HEK293 (cell line): ENCODE results near the gene GABRD.

ENCODE experiments used
- CTCF ChIA-PET: fragments of 350-600 bp; formaldehyde crosslinking; extraction: SDS; loops from one replicate; lab custom pipeline; 2021; ENCODE audit warnings: antibody characterized with exemption; lab: Yijun Ruan, JAX
- POLR2A ChIA-PET: fragments of 300-600 bp; formaldehyde crosslinking; extraction: SDS; loops from one replicate; lab custom pipeline; 2020; ENCODE audit warnings: antibody characterized with exemption, inconsistent platforms; lab: Yijun Ruan, JAX
- H3K27ac ChIP-seq: fragments of 200-500 bp; sonication (Bioruptor generic); 2 replicates; pipeline ENCODE4 v1.5.1; 2014; ENCODE audit warnings: low read depth, low read length, control low read depth, inconsistent platforms; ENCODE audit errors: extremely low read depth
- H3K36me3 ChIP-seq, 2 experiments: fragments of 200-500 bp in 1 of 2; sonication (Bioruptor generic) in 1 of 2; 1 replicate in 1 of 2; 2 replicates in 1 of 2; pipeline ENCODE4 v1.5.1; 2014 to 2017; ENCODE audit warnings: inconsistent platforms in 2 of 2, low read length in 2 of 2; ENCODE audit not compliant: control insufficient read depth in 2 of 2, insufficient read depth in 1 of 2
- H3K4me1 ChIP-seq: fragments of 200-500 bp; sonication (Bioruptor generic); 2 replicates; pipeline ENCODE4 v1.5.1; 2014; ENCODE audit warnings: mild to moderate bottlenecking, low read length, inconsistent platforms; ENCODE audit not compliant: control insufficient read depth, insufficient read depth
- H3K4me3 ChIP-seq: 2 replicates; pipeline ENCODE4 v1.5.1; 2011; ENCODE audit warnings: low read depth, mild to moderate bottlenecking, control low read depth, low read length, moderate library complexity
- H3K9me3 ChIP-seq: fragments of 200-500 bp; sonication (Bioruptor generic); 2 replicates; pipeline ENCODE4 v1.5.1; 2014; ENCODE audit warnings: low read depth, low read length, inconsistent platforms; ENCODE audit not compliant: control insufficient read depth, insufficient read depth
- HOXC10 ChIP-seq: sonication (generic); formaldehyde crosslinking; IDR thresholded peaks from 2 replicates; pipeline ENCODE4 v1.8.1; 2023; ENCODE audit warnings: mild to moderate bottlenecking, missing genetic modification reagents
- KLF1 ChIP-seq: fragments of 450-650 bp; formaldehyde crosslinking; IDR thresholded peaks from 2 replicates; pipeline ENCODE4 v1.5.1; 2016; ENCODE audit warnings: missing biosample characterization, missing genetic modification characterization
- SCRT2 ChIP-seq: fragments of 450-650 bp; formaldehyde crosslinking; IDR thresholded peaks from 2 replicates; pipeline ENCODE4 v1.5.1; 2016; ENCODE audit warnings: missing biosample characterization, missing genetic modification characterization
- ZIC2 ChIP-seq: fragments of 450-650 bp; formaldehyde crosslinking; IDR thresholded peaks from 2 replicates; pipeline ENCODE4 v1.5.1; 2016; ENCODE audit warnings: missing biosample characterization, missing genetic modification characterization
- ZNF114 ChIP-seq: fragments of 450-650 bp; formaldehyde crosslinking; IDR thresholded peaks from 2 replicates; pipeline ENCODE4 v1.5.0; 2017; ENCODE audit warnings: missing biosample characterization, missing genetic modification characterization
- ZNF132 ChIP-seq: fragments of 450-650 bp; formaldehyde crosslinking; IDR thresholded peaks from 2 replicates; pipeline ENCODE4 v1.5.1; 2017; ENCODE audit warnings: missing biosample characterization, missing genetic modification characterization, borderline replicate concordance
- ZNF155 ChIP-seq: fragments of 450-650 bp; formaldehyde crosslinking; IDR thresholded peaks from 2 replicates; pipeline ENCODE4 v1.5.1; 2016; ENCODE audit warnings: missing biosample characterization, missing genetic modification characterization
- ZNF19 ChIP-seq: fragments of 450-650 bp; formaldehyde crosslinking; IDR thresholded peaks from 2 replicates; pipeline ENCODE4; 2016; ENCODE audit warnings: missing biosample characterization, missing genetic modification characterization, low read depth
- ZNF335 ChIP-seq: fragments of 450-650 bp; formaldehyde crosslinking; conservative IDR thresholded peaks from 2 replicates; pipeline ENCODE4 v1.5.1; 2016; ENCODE audit warnings: missing biosample characterization, missing genetic modification characterization
- ZNF354C ChIP-seq: fragments of 450-650 bp; formaldehyde crosslinking; IDR thresholded peaks from 2 replicates; pipeline ENCODE4 v1.5.1; 2016; ENCODE audit warnings: missing biosample characterization, missing genetic modification characterization, low read depth, borderline replicate concordance
- ZNF48 ChIP-seq: fragments of 450-650 bp; formaldehyde crosslinking; IDR thresholded peaks from 2 replicates; pipeline ENCODE4 v1.5.1; 2016; ENCODE audit warnings: missing biosample characterization, missing genetic modification characterization
- ZNF544 ChIP-seq: fragments of 450-650 bp; formaldehyde crosslinking; IDR thresholded peaks from 2 replicates; pipeline ENCODE4 v1.5.0; 2017; ENCODE audit warnings: missing biosample characterization, missing genetic modification characterization
- ZNF660 ChIP-seq: fragments of 450-650 bp; IDR thresholded peaks from 2 replicates; pipeline ENCODE4 v1.5.1; 2018; ENCODE audit warnings: missing biosample characterization, mild to moderate bottlenecking, missing genetic modification characterization
- TF ChIP-seq, protein P1 (sequence below): fragments of 450-650 bp; formaldehyde crosslinking; optimal IDR thresholded peaks from 2 replicates; pipeline ENCODE3; 2016; ENCODE audit warnings: missing biosample characterization, mild to moderate bottlenecking, missing genetic modification characterization
- TF ChIP-seq, protein P2 (sequence below): fragments of 450-650 bp; formaldehyde crosslinking; IDR thresholded peaks from 2 replicates; pipeline ENCODE4 v1.5.1; 2016; ENCODE audit warnings: missing biosample characterization, missing genetic modification characterization
- TF ChIP-seq, protein P3 (sequence below): fragments of 450-650 bp; formaldehyde crosslinking; IDR thresholded peaks from 2 replicates; pipeline ENCODE4 v1.5.1; 2017; ENCODE audit warnings: missing biosample characterization, missing genetic modification characterization

Gene GABRD

DNA sequence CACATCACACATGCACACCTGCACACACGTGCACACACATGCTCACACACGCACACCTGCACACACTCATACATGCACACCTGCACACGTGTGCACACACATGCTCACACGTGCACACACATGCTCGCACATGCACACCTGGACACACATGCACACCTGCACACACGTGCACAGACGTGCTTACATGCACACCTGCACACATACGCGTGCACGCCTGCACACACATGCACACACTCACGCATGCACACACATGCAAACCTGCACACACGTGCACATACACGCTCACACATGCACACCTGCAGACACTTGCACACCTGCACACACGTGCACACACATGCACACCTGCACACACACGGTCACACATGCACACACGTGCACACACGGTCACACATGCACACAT, 48.1 kb upstream of the GABRD start (continued):
- TF ChIP-seq, protein P1, sequence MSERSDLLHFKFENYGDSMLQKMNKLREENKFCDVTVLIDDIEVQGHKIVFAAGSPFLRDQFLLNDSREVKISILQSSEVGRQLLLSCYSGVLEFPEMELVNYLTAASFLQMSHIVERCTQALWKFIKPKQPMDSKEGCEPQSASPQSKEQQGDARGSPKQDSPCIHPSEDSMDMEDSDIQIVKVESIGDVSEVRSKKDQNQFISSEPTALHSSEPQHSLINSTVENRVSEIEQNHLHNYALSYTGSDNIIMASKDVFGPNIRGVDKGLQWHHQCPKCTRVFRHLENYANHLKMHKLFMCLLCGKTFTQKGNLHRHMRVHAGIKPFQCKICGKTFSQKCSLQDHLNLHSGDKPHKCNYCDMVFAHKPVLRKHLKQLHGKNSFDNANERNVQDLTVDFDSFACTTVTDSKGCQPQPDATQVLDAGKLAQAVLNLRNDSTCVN (tag by site-specific recombination) = peak; percentile 47

DNA sequence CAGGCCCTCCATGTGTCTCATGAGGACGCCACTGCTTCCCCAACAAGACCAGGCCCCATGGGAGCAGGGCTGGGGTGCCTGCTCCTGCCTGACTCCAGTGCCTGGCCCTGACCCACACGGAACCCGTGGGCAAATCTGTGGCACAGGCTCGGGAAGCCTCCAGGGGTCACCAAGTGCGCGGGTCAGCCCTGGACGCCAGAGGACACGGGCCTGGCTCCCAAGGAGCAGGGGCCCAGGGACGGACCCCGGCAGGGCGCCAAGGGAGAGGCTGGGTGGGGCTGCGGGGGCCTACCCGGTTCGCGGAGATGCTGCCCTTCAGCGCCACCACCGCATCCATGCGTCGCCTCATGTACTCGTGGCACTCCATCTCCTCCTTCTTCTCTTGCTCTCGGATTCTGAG, 47.5 kb upstream of the GABRD start:
- no peak overlapping the region for H3K27ac ChIP-seq
- POLR2A ChIA-PET = no interaction called here
- H3K4me3 ChIP-seq = no peak overlapping the region
- TF ChIP-seq ZNF354C (tag by site-specific recombination) (no peak), ZNF19 (tag by site-specific recombination) (no peak), HOXC10 (CRISPR knock-in tag) (no peak), ZNF114 (tag by site-specific recombination) (no peak)
- TF ChIP-seq, protein P2, sequence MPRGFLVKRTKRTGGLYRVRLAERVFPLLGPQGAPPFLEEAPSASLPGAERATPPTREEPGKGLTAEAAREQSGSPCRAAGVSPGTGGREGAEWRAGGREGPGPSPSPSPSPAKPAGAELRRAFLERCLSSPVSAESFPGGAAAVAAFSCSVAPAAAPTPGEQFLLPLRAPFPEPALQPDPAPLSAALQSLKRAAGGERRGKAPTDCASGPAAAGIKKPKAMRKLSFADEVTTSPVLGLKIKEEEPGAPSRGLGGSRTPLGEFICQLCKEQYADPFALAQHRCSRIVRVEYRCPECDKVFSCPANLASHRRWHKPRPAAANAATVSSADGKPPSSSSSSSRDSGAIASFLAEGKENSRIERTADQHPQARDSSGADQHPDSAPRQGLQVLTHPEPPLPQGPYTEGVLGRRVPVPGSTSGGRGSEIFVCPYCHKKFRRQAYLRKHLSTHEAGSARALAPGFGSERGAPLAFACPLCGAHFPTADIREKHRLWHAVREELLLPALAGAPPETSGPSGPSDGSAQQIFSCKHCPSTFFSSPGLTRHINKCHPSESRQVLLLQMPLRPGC = no peak
- H3K9me3 ChIP-seq = no peaks in the 10 kb centered on the region
- no peaks in the 10 kb centered on the region for H3K4me1 ChIP-seq
- H3K36me3 ChIP-seq = no peaks in the 10 kb centered on the region
- CTCF ChIA-PET = no interaction called here

DNA sequence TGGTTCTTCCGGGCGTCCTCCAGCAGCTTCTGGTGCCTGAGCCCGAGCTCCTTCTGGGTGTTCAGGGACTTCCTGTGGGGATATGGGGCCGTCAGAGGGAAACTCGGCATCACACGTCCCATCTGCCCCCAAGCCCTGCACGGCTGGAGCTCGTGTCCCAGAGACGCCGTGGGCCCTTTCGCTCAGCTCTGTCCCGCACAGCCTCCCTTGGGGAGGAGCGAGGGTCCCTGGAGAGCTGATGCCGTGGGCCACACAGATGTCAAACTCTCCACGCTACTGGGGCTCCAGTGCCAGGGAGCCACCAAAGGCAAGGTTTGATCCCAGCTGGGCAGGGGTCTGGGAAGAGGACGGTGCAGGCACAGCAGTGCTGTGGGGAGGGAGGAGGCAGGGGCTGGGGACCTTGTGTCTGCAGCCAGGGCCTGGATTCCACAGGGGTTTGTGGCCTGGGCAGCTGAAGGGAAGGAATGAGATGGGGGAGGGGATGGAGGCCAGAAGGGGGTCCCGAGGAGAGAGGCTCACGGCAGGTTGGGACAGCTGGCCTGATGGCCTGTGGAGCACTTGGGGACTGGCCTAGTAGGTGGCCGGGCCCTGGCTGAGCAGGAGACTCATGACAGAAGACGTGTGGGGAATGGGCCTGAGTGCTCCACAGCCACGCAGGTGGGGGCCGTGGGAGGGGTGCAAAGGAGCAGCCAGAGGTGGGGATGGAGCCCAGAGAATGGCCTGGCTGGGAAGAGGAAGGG, 46.0 kb upstream of the GABRD start:
- no peaks in the 10 kb centered on the region for H3K4me1 ChIP-seq
- H3K36me3 ChIP-seq = no peaks in the 10 kb centered on the region
- H3K4me3 ChIP-seq = no peak overlapping the region
- no peaks in the 10 kb centered on the region for H3K9me3 ChIP-seq
- CTCF ChIA-PET = interaction anchor here (1.1 kb wide), 1 partner anchor 19 kb away, joined by 3 read pairs; no protein-coding TSS in a partner anchor
- POLR2A ChIA-PET = no interaction called here
- no peak overlapping the region for H3K27ac ChIP-seq
- no peak for TF ChIP-seq ZNF132 (tag by site-specific recombination)
- no peak for TF ChIP-seq SCRT2 (tag by site-specific recombination)
- peak; percentile 80 for TF ChIP-seq ZIC2 (tag by site-specific recombination)
- TF ChIP-seq, protein P3, sequence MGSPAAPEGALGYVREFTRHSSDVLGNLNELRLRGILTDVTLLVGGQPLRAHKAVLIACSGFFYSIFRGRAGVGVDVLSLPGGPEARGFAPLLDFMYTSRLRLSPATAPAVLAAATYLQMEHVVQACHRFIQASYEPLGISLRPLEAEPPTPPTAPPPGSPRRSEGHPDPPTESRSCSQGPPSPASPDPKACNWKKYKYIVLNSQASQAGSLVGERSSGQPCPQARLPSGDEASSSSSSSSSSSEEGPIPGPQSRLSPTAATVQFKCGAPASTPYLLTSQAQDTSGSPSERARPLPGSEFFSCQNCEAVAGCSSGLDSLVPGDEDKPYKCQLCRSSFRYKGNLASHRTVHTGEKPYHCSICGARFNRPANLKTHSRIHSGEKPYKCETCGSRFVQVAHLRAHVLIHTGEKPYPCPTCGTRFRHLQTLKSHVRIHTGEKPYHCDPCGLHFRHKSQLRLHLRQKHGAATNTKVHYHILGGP (tag by site-specific recombination) = no peak
- TF ChIP-seq ZNF660 = no peak
- TF ChIP-seq ZNF544 (tag by site-specific recombination) = no peak
- TF ChIP-seq ZNF155 (tag by site-specific recombination) = no peak

DNA sequence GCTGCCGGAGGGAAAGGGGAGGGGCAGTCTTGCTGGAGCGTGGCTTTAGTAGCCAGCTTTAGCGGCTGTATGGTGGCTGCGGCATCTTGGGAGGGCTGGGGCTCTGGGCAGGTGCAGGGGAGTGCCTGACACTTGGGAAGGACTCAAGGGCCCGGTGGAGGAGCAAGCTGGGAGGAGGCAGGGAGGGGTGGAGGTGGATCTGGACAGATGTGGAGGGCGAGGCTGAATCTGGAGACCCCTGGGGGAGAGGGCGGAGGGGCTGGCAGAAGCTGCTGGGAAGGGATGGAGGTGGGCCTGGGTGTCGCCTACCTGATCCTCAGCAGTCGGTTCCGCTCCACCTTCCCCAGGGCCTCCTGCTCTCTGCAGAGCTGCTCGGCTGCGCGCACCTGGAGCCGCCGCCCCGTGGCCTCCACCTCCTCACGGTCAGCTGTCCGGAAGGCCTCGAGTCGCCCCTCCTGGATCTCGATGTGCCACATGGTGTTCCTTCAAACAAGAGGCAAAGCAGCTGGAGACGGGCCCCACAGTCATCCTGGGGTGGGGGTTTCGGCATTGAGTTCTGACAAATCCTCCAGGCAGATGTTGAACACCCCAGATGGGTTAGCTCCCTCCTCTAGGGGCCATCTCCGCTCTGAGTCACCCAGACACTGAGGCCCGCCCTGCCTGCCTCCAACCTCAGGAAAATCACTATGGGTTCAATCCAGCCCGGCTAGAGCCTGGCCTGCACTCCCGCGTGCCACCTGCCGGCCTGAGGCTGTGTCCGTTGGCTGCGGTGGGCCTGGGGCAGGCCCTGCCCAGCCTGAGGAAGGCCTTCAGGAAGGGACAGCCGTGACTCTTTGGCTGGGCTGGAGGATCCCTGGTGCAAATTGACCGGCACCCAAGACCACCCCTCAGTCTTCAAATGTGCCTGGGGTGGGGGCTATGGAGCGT, 45.2 kb upstream of the GABRD start:
- CTCF ChIA-PET = interaction anchor here (0.7 to 1.2 kb wide), 3 partner anchors 13 to 214 kb away, joined by 3 to 4 read pairs (median 3); no protein-coding TSS in a partner anchor
- Histone ChIP-seq H3K9me3 (no peaks in the 10 kb centered on the region), H3K27ac (no peak overlapping the region)
- TF ChIP-seq ZNF48 (tag by site-specific recombination) (no peak), ZNF335 (tag by site-specific recombination) (peak; percentile 34; the same call in 1 of the 2 replicates), KLF1 (peak; percentile 91)
- TF ChIP-seq, all 188 proteins: peak for 2
- POLR2A ChIA-PET = no interaction called here
- Histone ChIP-seq H3K36me3 (no peaks in the 10 kb centered on the region), H3K4me3 (no peak overlapping the region), H3K4me1 (no peaks in the 10 kb centered on the region)
